GM23338 (cell line): ENCODE data around the gene CD48. TPM values are rescaled to one million over a fixed set of nuclear protein-coding genes. Genes with fewer than 3 reads are reported as not detected.

Experiments used
- ATAC-seq: fragments of 200-7000 bp; cut with Tn5 transposase; 3 replicates; pipeline ENCODE4 v1.9.1; 2020
- DNase-seq: peaks from one replicate; pipeline ENCODE4 v3.0.0-alpha.2; 2015; ENCODE audit warnings: low spot score
- H2AFZ ChIP-seq: fragments of 200-600 bp; sonication (generic); 2 replicates; pipeline ENCODE4 v1.8.0; 2016; ENCODE audit warnings: antibody characterized with exemption, mild to moderate bottlenecking, moderate library complexity
- H3F3A ChIP-seq: fragments of 200-600 bp; sonication (generic); replicated peaks from 2 replicates; pipeline ENCODE4 v1.8.0; 2017; ENCODE audit warnings: antibody characterized with exemption, mixed run types, low read depth
- H3K27ac ChIP-seq: fragments of 200-600 bp; sonication (generic); 2 replicates; pipeline ENCODE4 v1.6.1; 2016; ENCODE audit warnings: low read depth
- H3K27me3 ChIP-seq: fragments of 200-600 bp; sonication (generic); 2 replicates; pipeline ENCODE4 v1.8.0; 2016; ENCODE audit warnings: mild to moderate bottlenecking, mixed run types, moderate library complexity; ENCODE audit not compliant: insufficient read depth
- H3K36me3 ChIP-seq: fragments of 200-600 bp; sonication (generic); 2 replicates; pipeline ENCODE4 v1.8.0; 2016; ENCODE audit warnings: mild to moderate bottlenecking; ENCODE audit not compliant: insufficient read depth
- H3K4me1 ChIP-seq: fragments of 200-600 bp; sonication (generic); 2 replicates; pipeline ENCODE4 v1.8.0; 2016; ENCODE audit warnings: mild to moderate bottlenecking, moderate library complexity; ENCODE audit not compliant: insufficient read depth
- H3K4me2 ChIP-seq: fragments of 200-600 bp; sonication (generic); 2 replicates; pipeline ENCODE4 v1.7.1; 2017; ENCODE audit warnings: mixed run types
- H3K4me3 ChIP-seq: fragments of 200-600 bp; sonication (generic); 2 replicates; pipeline ENCODE4 v1.6.1; 2016; ENCODE audit warnings: mixed run types
- H3K79me2 ChIP-seq: fragments of 200-600 bp; sonication (generic); replicated peaks from 2 replicates; pipeline ENCODE4 v1.8.0; 2017; ENCODE audit warnings: mild to moderate bottlenecking; ENCODE audit not compliant: insufficient read depth
- H3K9me2 ChIP-seq: fragments of 200-600 bp; sonication (generic); 2 replicates; pipeline ENCODE4 v1.8.0; 2017; ENCODE audit not compliant: insufficient read depth
- H4K20me1 ChIP-seq: fragments of 200-600 bp; sonication (generic); replicated peaks from 2 replicates; pipeline ENCODE4 v1.8.0; 2017; ENCODE audit warnings: mild to moderate bottlenecking; ENCODE audit not compliant: insufficient read depth
- H3K27ac Mint-ChIP-seq: 2 replicates; pipeline ENCODE4 v1.8.0; 2020; ENCODE audit warnings: inconsistent platforms, mild to moderate bottlenecking, moderate library complexity, mixed read lengths
- H3K27me3 Mint-ChIP-seq: 3 replicates; pipeline ENCODE4 v1.8.0; 2022; ENCODE audit warnings: low read depth, mild to moderate bottlenecking, moderate library complexity, mixed read lengths, inconsistent platforms; ENCODE audit not compliant: insufficient read depth, poor library complexity
- H3K36me3 Mint-ChIP-seq: 3 replicates; pipeline ENCODE4 v1.8.0; 2021; ENCODE audit warnings: low read depth, mild to moderate bottlenecking, inconsistent platforms, moderate library complexity, mixed read lengths
- H3K4me1 Mint-ChIP-seq: 3 replicates; pipeline ENCODE4 v1.8.0; 2020; ENCODE audit warnings: mild to moderate bottlenecking, inconsistent platforms, mixed read lengths
- H3K4me3 Mint-ChIP-seq: 3 replicates; pipeline ENCODE4 v1.8.0; 2021; ENCODE audit warnings: moderate library complexity, mild to moderate bottlenecking, inconsistent platforms, mixed read lengths
- H3K9me3 Mint-ChIP-seq: 3 replicates; pipeline ENCODE4 v1.8.0; 2020; ENCODE audit warnings: moderate library complexity, mild to moderate bottlenecking, inconsistent platforms, mixed read lengths
- CREB1 ChIP-seq: fragments of 250-450 bp; sonication (Bioruptor Pico); IDR thresholded peaks from 2 replicates; pipeline ENCODE4 v1.5.0; 2020; ENCODE audit warnings: low read depth, mild to moderate bottlenecking, moderate library complexity
- ETS1 ChIP-seq: IDR thresholded peaks from 2 replicates; pipeline ENCODE4 v1.6.1; 2016; ENCODE audit warnings: antibody characterized with exemption
- EZH2 ChIP-seq: fragments of 200-600 bp; sonication (generic); IDR thresholded peaks from one replicate; pipeline ENCODE4 v1.8.0; 2017; ENCODE audit warnings: antibody characterized with exemption, mild to moderate bottlenecking, low read depth; ENCODE audit not compliant: unreplicated experiment
- EZH2phosphoT487 ChIP-seq: fragments of 200-600 bp; sonication (generic); IDR thresholded peaks from one replicate; pipeline ENCODE4 v1.8.1; 2018; ENCODE audit warnings: antibody characterized with exemption; ENCODE audit not compliant: unreplicated experiment
- JUNB ChIP-seq: IDR thresholded peaks from one replicate; pipeline ENCODE4 v1.6.1; 2016; ENCODE audit warnings: antibody characterized with exemption; ENCODE audit not compliant: unreplicated experiment
- NANOG ChIP-seq: IDR thresholded peaks from 2 replicates; pipeline ENCODE4 v1.6.1; 2016; ENCODE audit warnings: antibody characterized with exemption, borderline replicate concordance
- POLR2AphosphoS5 ChIP-seq: IDR thresholded peaks from 2 replicates; pipeline ENCODE4 v1.6.1; 2016; ENCODE audit warnings: antibody characterized with exemption, low read depth
- STAT1 ChIP-seq: IDR thresholded peaks from one replicate; pipeline ENCODE4 v1.6.1; 2016; ENCODE audit warnings: antibody characterized with exemption; ENCODE audit not compliant: unreplicated experiment
- ZNF114 ChIP-seq: fragments of 250-450 bp; sonication (Bioruptor Pico); IDR thresholded peaks from 2 replicates; pipeline ENCODE4 v1.5.0; 2020; ENCODE audit warnings: mild to moderate bottlenecking, moderate library complexity
- ZNF331 ChIP-seq: fragments of 250-450 bp; sonication (Bioruptor Pico); IDR thresholded peaks from 2 replicates; pipeline ENCODE4 v1.5.0; 2020; ENCODE audit warnings: low read depth, mild to moderate bottlenecking, moderate library complexity
- ZNF462 ChIP-seq: fragments of 250-450 bp; sonication (Bioruptor Pico); IDR thresholded peaks from 2 replicates; pipeline ENCODE4 v1.5.0; 2020; ENCODE audit warnings: mild to moderate bottlenecking, moderate library complexity
- polyA plus RNA-seq: library from polyadenylated mRNA; unstranded; fragments of >200 nt; fragmentation: Nextera tagmentation; extraction: Ambion mirVana; gene quantifications from 2 replicates; pipeline ENCODE4 v1.2.1, GENCODE V29; 2016
- total RNA-seq: library from RNA; depleted of rRNA; stranded (reverse); fragments of >200 nt; shearing (Covaris generic); gene quantifications from 2 replicates; pipeline ENCODE4 v1.2.3, GENCODE V29; 2014
- TF ChIP-seq, protein P1 (sequence below): IDR thresholded peaks from one replicate; pipeline ENCODE4 v1.6.1; 2018; ENCODE audit warnings: antibody characterized with exemption; ENCODE audit not compliant: unreplicated experiment
- TF ChIP-seq, protein P2 (sequence below), 2 experiments: fragments of 200-600 bp in 1 of 2; sonication (generic) in 1 of 2; conservative IDR thresholded peaks; 2 replicates each; pipeline versions ENCODE4 v1.5.1 to v1.6.1; 2016 to 2017; ENCODE audit warnings: antibody characterized with exemption in 2 of 2, low read depth in 2 of 2, mild to moderate bottlenecking in 2 of 2, moderate library complexity in 1 of 2

Gene CD48
- total and polyA plus RNA-seq, 2 experiments from 2014 or later = 0.34 to 0.45 TPM

GRCh38 chr1:160659566-160659965 is 52.1 kb downstream of the CD48 start:
- H3K4me3 ChIP-seq = no peak overlapping the region
- ATAC-seq = no peak
- no peaks in the 10 kb centered on the region for H3K36me3 ChIP-seq

More at GRCh38 chr1:160659566-160659965, 52.1 kb downstream of the CD48 start:
- Histone ChIP-seq H3F3A (no peaks in the 10 kb centered on the region), H3K79me2 (no peaks in the 10 kb centered on the region), H3K27me3 (no peaks in the 10 kb centered on the region), H2AFZ (no peak overlapping the region), H3K9me2 (0 out of 2 replicates have a peak, but pooled peaks cover 8% of the 10 kb centered on the region), H3K4me1 (no peaks in the 10 kb centered on the region), H3K27ac (no peak overlapping the region), H4K20me1 (no peaks in the 10 kb centered on the region), H3K4me2 (no peak overlapping the region)
- Mint-ChIP-seq H3K4me1 (peaks cover 15% of the 10 kb centered on the region; the same call in 2 of the 3 replicates), H3K27me3 (no peaks in the 10 kb centered on the region), H3K36me3 (no peaks in the 10 kb centered on the region; the same call in 2 of the 3 replicates), H3K9me3 (peaks cover 8% of the 10 kb centered on the region; the same call in 2 of the 3 replicates), H3K27ac (no peak overlapping the region), H3K4me3 (no peak overlapping the region)
- no peak for TF ChIP-seq EZH2phosphoT487
- TF ChIP-seq ZNF462 = no peak
- TF ChIP-seq ZNF331 (CRISPR knock-in tag) = no peak
- TF ChIP-seq ETS1 = no peak
- TF ChIP-seq EZH2 = no peak
- TF ChIP-seq STAT1 = no peak
- TF ChIP-seq, protein P1, sequence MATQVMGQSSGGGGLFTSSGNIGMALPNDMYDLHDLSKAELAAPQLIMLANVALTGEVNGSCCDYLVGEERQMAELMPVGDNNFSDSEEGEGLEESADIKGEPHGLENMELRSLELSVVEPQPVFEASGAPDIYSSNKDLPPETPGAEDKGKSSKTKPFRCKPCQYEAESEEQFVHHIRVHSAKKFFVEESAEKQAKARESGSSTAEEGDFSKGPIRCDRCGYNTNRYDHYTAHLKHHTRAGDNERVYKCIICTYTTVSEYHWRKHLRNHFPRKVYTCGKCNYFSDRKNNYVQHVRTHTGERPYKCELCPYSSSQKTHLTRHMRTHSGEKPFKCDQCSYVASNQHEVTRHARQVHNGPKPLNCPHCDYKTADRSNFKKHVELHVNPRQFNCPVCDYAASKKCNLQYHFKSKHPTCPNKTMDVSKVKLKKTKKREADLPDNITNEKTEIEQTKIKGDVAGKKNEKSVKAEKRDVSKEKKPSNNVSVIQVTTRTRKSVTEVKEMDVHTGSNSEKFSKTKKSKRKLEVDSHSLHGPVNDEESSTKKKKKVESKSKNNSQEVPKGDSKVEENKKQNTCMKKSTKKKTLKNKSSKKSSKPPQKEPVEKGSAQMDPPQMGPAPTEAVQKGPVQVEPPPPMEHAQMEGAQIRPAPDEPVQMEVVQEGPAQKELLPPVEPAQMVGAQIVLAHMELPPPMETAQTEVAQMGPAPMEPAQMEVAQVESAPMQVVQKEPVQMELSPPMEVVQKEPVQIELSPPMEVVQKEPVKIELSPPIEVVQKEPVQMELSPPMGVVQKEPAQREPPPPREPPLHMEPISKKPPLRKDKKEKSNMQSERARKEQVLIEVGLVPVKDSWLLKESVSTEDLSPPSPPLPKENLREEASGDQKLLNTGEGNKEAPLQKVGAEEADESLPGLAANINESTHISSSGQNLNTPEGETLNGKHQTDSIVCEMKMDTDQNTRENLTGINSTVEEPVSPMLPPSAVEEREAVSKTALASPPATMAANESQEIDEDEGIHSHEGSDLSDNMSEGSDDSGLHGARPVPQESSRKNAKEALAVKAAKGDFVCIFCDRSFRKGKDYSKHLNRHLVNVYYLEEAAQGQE = no peak
- TF ChIP-seq ZNF114 (CRISPR knock-in tag) = no peak
- no peak for TF ChIP-seq CREB1 (CRISPR knock-in tag)
- no peak for TF ChIP-seq JUNB
- TF ChIP-seq POLR2AphosphoS5 = no peak
- no peak for TF ChIP-seq NANOG
- TF ChIP-seq, protein P2, sequence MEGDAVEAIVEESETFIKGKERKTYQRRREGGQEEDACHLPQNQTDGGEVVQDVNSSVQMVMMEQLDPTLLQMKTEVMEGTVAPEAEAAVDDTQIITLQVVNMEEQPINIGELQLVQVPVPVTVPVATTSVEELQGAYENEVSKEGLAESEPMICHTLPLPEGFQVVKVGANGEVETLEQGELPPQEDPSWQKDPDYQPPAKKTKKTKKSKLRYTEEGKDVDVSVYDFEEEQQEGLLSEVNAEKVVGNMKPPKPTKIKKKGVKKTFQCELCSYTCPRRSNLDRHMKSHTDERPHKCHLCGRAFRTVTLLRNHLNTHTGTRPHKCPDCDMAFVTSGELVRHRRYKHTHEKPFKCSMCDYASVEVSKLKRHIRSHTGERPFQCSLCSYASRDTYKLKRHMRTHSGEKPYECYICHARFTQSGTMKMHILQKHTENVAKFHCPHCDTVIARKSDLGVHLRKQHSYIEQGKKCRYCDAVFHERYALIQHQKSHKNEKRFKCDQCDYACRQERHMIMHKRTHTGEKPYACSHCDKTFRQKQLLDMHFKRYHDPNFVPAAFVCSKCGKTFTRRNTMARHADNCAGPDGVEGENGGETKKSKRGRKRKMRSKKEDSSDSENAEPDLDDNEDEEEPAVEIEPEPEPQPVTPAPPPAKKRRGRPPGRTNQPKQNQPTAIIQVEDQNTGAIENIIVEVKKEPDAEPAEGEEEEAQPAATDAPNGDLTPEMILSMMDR (conservative IDR thresholded peaks at IDR 0.05; ENCODE audit: low read depth in 2 of 2) = no peak
- no peak for DNase-seq
